Lung (tissue), 12 donors: ENCODE results near the gene GOLGA6L10. TPM values are rescaled to one million over a fixed set of nuclear protein-coding genes. Genes with fewer than 3 reads are reported as not detected.
"Not testable (repeated sequence)": the region's sequence is repeated elsewhere in the genome, so short reads cannot be mapped to it uniquely, and the experiment has no call there.

Experiments
- ATAC-seq: fragments of 200-7000 bp; cut with Tn5 transposase; one replicate; pipeline ENCODE4 v1.9.1; 2020; ENCODE audit warnings: moderate number of reproducible peaks; ENCODE audit not compliant: insufficient read depth, low FRiP score
- DNase-seq, 3 donors: peaks; one replicate each; pipeline ENCODE4 v3.0.0-alpha.2; 2013 to 2017
- H3K27ac ChIP-seq, 2 donors: one replicate each; pipeline ENCODE4 v1.5.1; 2013; ENCODE audit warnings: mild to moderate bottlenecking in 2 of 2, moderate library complexity in 2 of 2, control low read depth in 1 of 2, inconsistent platforms in 1 of 2, low read depth in 1 of 2, low read length in 1 of 2
- H3K27me3 ChIP-seq, 3 donors: one replicate each; pipeline ENCODE4 v1.5.1; 2013; ENCODE audit warnings: low read length in 2 of 3; ENCODE audit not compliant: control insufficient read depth in 3 of 3, insufficient read depth in 3 of 3
- H3K36me3 ChIP-seq, 4 donors: one replicate each; pipeline ENCODE4 v1.5.1; 2013; ENCODE audit warnings: low read length in 4 of 4, mild to moderate bottlenecking in 1 of 4, moderate library complexity in 1 of 4; ENCODE audit not compliant: control insufficient read depth in 4 of 4, insufficient read depth in 4 of 4
- H3K4me1 ChIP-seq, 5 donors: one replicate each; pipeline ENCODE4 v1.5.1; 2013; ENCODE audit warnings: low read length in 5 of 5, mild to moderate bottlenecking in 2 of 5, moderate library complexity in 1 of 5; ENCODE audit not compliant: control insufficient read depth in 5 of 5, insufficient read depth in 5 of 5
- H3K4me3 ChIP-seq: one replicate; pipeline ENCODE4 v1.5.1; 2013; ENCODE audit warnings: mild to moderate bottlenecking, control low read depth, moderate library complexity
- H3K9ac ChIP-seq, 2 donors: one replicate each; pipeline ENCODE4 v1.5.1; 2013; ENCODE audit warnings: low read length in 2 of 2, control low read depth in 1 of 2; ENCODE audit not compliant: insufficient read depth in 1 of 2
- H3K9me3 ChIP-seq, 4 donors: one replicate each; pipeline ENCODE4 v1.5.1; 2013; ENCODE audit warnings: low read length in 3 of 4, mild to moderate bottlenecking in 1 of 4, moderate library complexity in 1 of 4; ENCODE audit not compliant: control insufficient read depth in 4 of 4, insufficient read depth in 3 of 4
- WGBS, 2 donors: extraction: QIAGEN DNeasy Blood & Tissue Kit; methylation state at CpG; one replicate each; pipeline ENCODE4 v1.1.7; 2013; 5-methylcytosine and 5-hydroxymethylcytosine counted together
- polyA plus RNA-seq, 2 donors: library from polyadenylated mRNA; stranded (reverse); fragments of 200-250 nt; gene quantifications; one replicate each; pipeline ENCODE4 v1.2.1, GENCODE V29; 2013
- total RNA-seq, 2 donors: library from RNA; depleted of rRNA in 1 of 2; stranded (reverse); fragments of >200 nt in 1 of 2; gene quantifications; one replicate each; pipeline ENCODE4 v1.2.1, GENCODE V29; 2014 to 2021
- TF ChIP-seq, protein P1 (sequence below): IDR thresholded peaks from 2 replicates; pipeline ENCODE4 v1.5.1; 2012; ENCODE audit warnings: mild to moderate bottlenecking; ENCODE audit errors: control extremely low read depth, extremely low read depth
- donor health status: control.
- donor health status: control.
- donor health status: Bipolar disorder and iron deficiency.
- donor health status: healthy.
- donor health status: DM: yes; HTN: yes; CAD: no.

Gene GOLGA6L10
- total and polyA plus RNA-seq, 4 donors, result 0.63 to 7.0 (median 2.7) TPM

GRCh38 chr15:82371656-82372055 is 22.4 kb upstream of the GOLGA6L10 start:
- 79 to 90% methylated on average over 3 of the region's 3 CpGs for WGBS, 2 donors
- Histone ChIP-seq H3K27me3 (no peaks in the 10 kb centered on the region), H3K4me1 (peaks cover 0 to 13% (median 5%) of the 10 kb centered on the region in 5 donors), H3K9me3 (no peaks in the 10 kb centered on the region), H3K36me3 (no peaks in the 10 kb centered on the region), H3K4me3 (no peak overlapping the region), H3K9ac (no peak overlapping the region), H3K27ac (no peak overlapping the region)
- ATAC-seq, result no peak
- DNase-seq, result no peak
- TF ChIP-seq, protein P1, sequence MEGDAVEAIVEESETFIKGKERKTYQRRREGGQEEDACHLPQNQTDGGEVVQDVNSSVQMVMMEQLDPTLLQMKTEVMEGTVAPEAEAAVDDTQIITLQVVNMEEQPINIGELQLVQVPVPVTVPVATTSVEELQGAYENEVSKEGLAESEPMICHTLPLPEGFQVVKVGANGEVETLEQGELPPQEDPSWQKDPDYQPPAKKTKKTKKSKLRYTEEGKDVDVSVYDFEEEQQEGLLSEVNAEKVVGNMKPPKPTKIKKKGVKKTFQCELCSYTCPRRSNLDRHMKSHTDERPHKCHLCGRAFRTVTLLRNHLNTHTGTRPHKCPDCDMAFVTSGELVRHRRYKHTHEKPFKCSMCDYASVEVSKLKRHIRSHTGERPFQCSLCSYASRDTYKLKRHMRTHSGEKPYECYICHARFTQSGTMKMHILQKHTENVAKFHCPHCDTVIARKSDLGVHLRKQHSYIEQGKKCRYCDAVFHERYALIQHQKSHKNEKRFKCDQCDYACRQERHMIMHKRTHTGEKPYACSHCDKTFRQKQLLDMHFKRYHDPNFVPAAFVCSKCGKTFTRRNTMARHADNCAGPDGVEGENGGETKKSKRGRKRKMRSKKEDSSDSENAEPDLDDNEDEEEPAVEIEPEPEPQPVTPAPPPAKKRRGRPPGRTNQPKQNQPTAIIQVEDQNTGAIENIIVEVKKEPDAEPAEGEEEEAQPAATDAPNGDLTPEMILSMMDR, result no peak

GRCh38 chr15:82367790-82368189 is 18.5 kb upstream of the GOLGA6L10 start:
- H3K27ac ChIP-seq, H3K9me3 ChIP-seq, H3K36me3 ChIP-seq, DNase-seq, H3K27me3 ChIP-seq, H3K4me3 ChIP-seq, H3K9ac ChIP-seq, H3K4me1 ChIP-seq, ATAC-seq: not testable (repeated sequence)
- 43 to 57% methylated on average over 2 of the region's 3 CpGs for WGBS, 2 donors

GRCh38 chr15:82365692-82366323 is 16.5 kb upstream of the GOLGA6L10 start:
- H3K36me3 ChIP-seq, H3K4me1 ChIP-seq, H3K4me3 ChIP-seq, H3K9me3 ChIP-seq, H3K27me3 ChIP-seq, DNase-seq, H3K27ac ChIP-seq, H3K9ac ChIP-seq: not testable (repeated sequence)
- peak; percentile 58 for ATAC-seq
- 0 to 4% methylated on average over 1 to 2 of the region's 6 CpGs for WGBS, 2 donors

- ATAC-seq, H3K27ac ChIP-seq, H3K36me3 ChIP-seq, H3K9ac ChIP-seq, H3K4me1 ChIP-seq, H3K4me3 ChIP-seq, H3K9me3 ChIP-seq, DNase-seq, H3K27me3 ChIP-seq: not testable (repeated sequence)
- WGBS, 2 donors, result 83% methylated on average over 1 of the region's 3 CpGs; no CpG with 5 or more reads in 1 of the 2 donors
Observed at GRCh38 chr15:82364548-82364947, 15.3 kb upstream of the GOLGA6L10 start.

- H3K27me3 ChIP-seq, H3K4me3 ChIP-seq, DNase-seq, H3K36me3 ChIP-seq, H3K9me3 ChIP-seq, H3K4me1 ChIP-seq, ATAC-seq, H3K9ac ChIP-seq, H3K27ac ChIP-seq: not testable (repeated sequence)
- WGBS, 2 donors, result no CpG with 5 or more reads among the region's 3 CpGs
Observed at GRCh38 chr15:82362790-82363189, 13.5 kb upstream of the GOLGA6L10 start.

- 17% methylated on average over 1 of the region's 7 CpGs; no CpG with 5 or more reads in 1 of the 2 donors for WGBS, 2 donors
- H3K4me3 ChIP-seq, H3K4me1 ChIP-seq, H3K9ac ChIP-seq, H3K9me3 ChIP-seq, H3K27me3 ChIP-seq, H3K27ac ChIP-seq, H3K36me3 ChIP-seq, DNase-seq, ATAC-seq: not testable (repeated sequence)
Observed at GRCh38 chr15:82360618-82361017, 11.3 kb upstream of the GOLGA6L10 start.

DNA sequence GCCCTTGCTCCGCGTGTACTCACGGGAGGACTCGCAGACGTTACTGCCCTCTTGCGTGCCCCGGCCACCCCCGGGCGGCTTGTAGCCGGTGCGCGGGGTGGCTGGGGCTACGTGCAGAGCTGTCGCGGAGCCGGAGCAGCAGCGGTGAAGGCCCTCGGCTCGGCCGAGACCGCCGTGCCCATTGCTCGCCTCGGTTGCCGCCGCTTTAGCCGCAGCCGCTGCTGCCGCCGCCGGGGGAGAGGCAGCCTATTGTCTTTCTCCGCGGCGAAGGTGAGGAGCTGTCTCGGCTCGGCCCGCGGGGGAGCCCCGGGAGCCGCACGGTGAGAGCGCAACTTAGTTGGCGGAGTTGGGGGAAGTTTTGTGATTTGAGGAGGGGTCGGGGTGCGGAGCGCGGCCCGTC is 5.8 kb upstream of the GOLGA6L10 start:
- ATAC-seq, H3K36me3 ChIP-seq, H3K27ac ChIP-seq, DNase-seq, H3K9ac ChIP-seq, H3K27me3 ChIP-seq, H3K4me3 ChIP-seq, H3K4me1 ChIP-seq, H3K9me3 ChIP-seq: not testable (repeated sequence)
- WGBS, 2 donors, result 1% methylated on average over 14 of the region's 48 CpGs; no CpG with 5 or more reads in 1 of the 2 donors
